ENCODE data around the gene SNAPC1.

The SNAPC1 gene

DNA sequence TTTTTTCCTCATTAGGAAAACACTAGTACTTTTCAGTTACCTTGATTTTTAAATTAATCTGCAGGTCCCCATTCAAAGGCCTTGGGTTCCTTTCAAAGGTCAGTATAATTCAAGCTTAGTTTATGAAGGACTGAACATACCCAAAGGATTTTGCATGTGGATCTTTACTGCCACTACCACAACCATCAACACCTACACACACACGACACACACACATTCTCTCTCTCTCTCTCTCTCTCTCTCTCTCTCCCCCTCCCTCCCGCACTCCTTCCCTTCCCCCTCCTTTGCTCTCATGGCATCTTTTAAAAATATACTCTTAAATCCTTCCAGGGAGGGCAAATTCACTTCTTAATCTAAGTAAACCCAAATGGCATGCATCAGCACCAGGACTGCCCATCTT lies 38.1 kb upstream of the SNAPC1 start:
- TF ChIP-seq CTCF (IDR thresholded peaks at IDR 0.05): no peak

GRCh38 chr14:61726778-61727658 lies 35.2 kb upstream of the SNAPC1 start:
- no peak for TF ChIP-seq CTCF (IDR thresholded peaks at IDR 0.05)

GRCh38 chr14:61730756-61731373 lies 31.4 kb upstream of the SNAPC1 start:
- TF ChIP-seq CTCF (IDR thresholded peaks at IDR 0.05): peak; percentile 55

DNA sequence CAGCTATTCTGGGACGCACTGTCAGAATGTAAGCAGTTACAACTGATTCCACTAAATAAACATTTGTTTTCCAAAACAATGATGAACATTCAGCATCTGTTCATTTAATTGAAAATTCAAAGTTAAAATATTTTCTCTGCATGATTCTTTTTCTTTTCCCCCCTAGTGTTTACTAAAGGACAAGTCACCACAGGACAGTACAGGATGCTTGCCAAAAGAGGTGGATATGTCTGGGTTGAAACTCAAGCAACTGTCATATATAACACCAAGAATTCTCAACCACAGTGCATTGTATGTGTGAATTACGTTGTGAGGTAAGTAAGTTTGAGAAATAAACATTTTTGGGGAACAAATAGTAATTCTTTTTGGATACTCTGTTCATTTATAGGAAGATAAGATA lies 28.2 kb upstream of the SNAPC1 start:
- TF ChIP-seq CTCF (IDR thresholded peaks at IDR 0.05): no peak

- no peak for TF ChIP-seq CTCF (IDR thresholded peaks at IDR 0.05)
These were observed 25.5 kb upstream of the SNAPC1 start for GRCh38 chr14:61736751-61737150.

DNA sequence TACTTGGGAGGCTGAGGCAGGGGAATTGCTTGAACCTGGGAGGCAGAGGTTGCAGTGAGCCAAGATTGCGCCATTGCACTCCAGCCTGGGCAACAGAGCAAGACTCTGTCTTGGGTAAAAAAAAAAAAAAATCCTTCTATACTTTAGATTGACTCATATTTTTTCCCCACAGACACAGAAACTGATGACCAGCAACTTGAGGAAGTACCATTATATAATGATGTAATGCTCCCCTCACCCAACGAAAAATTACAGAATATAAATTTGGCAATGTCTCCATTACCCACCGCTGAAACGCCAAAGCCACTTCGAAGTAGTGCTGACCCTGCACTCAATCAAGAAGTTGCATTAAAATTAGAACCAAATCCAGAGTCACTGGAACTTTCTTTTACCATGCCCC lies 24.3 kb upstream of the SNAPC1 start:
- TF ChIP-seq CTCF (IDR thresholded peaks at IDR 0.05): no peak

- no peak for TF ChIP-seq CTCF (IDR thresholded peaks at IDR 0.05)
These were observed 23.1 kb upstream of the SNAPC1 start for GRCh38 chr14:61739133-61739532.
